ENCODE data around the gene MRPS31.

GRCh38 chr13:40777809-40778175, 6.8 kb upstream of the MRPS31 start:
- TF ChIP-seq, protein P1, sequence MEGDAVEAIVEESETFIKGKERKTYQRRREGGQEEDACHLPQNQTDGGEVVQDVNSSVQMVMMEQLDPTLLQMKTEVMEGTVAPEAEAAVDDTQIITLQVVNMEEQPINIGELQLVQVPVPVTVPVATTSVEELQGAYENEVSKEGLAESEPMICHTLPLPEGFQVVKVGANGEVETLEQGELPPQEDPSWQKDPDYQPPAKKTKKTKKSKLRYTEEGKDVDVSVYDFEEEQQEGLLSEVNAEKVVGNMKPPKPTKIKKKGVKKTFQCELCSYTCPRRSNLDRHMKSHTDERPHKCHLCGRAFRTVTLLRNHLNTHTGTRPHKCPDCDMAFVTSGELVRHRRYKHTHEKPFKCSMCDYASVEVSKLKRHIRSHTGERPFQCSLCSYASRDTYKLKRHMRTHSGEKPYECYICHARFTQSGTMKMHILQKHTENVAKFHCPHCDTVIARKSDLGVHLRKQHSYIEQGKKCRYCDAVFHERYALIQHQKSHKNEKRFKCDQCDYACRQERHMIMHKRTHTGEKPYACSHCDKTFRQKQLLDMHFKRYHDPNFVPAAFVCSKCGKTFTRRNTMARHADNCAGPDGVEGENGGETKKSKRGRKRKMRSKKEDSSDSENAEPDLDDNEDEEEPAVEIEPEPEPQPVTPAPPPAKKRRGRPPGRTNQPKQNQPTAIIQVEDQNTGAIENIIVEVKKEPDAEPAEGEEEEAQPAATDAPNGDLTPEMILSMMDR (conservative IDR thresholded peaks at IDR 0.05): peak; percentile 15; the same call in 1 of the 2 replicates
- no peak for TF ChIP-seq ZFX (IDR thresholded peaks at IDR 0.05)

Measured in C4-2B (cell line).